ENCODE data around the gene ANXA5.

GRCh38 chr4:121665371-121665770, 31.4 kb downstream of the ANXA5 start:
- TF ChIP-seq CTCF (IDR thresholded peaks at IDR 0.05) (no peak), EZH2phosphoT487 (IDR thresholded peaks at IDR 0.05) (no peak), EZH2 (IDR thresholded peaks at IDR 0.05) (no peak)

All from neural progenitor cell (in vitro differentiated cells).